NB4 (cell line): ENCODE data around the gene KIF6.

Experiments used
- DNase-seq: peaks from one replicate; pipeline ENCODE4 v3.0.0; 2010; ENCODE audit warnings: low read depth
- H3K4me3 ChIP-seq: one replicate; pipeline ENCODE4 v1.5.1; 2011; ENCODE audit warnings: mild to moderate bottlenecking, low read depth, low read length, moderate library complexity
- MYC ChIP-seq: IDR thresholded peaks from 2 replicates; pipeline ENCODE4 v1.6.1; 2011; ENCODE audit warnings: low read depth, low read length
- POLR2A ChIP-seq: IDR thresholded peaks from 2 replicates; pipeline ENCODE4 v1.6.1; 2011; ENCODE audit warnings: mild to moderate bottlenecking; ENCODE audit not compliant: insufficient read length; ENCODE audit errors: extremely low read depth
- TF ChIP-seq, protein P1 (sequence below): IDR thresholded peaks from one replicate; pipeline ENCODE4 v1.5.1; 2012; ENCODE audit warnings: low read depth, low read length
- TF ChIP-seq, protein P2 (sequence below): IDR thresholded peaks from 2 replicates; pipeline ENCODE4 v1.6.1; 2011; ENCODE audit warnings: low read depth, low read length

KIF6 gene

DNA sequence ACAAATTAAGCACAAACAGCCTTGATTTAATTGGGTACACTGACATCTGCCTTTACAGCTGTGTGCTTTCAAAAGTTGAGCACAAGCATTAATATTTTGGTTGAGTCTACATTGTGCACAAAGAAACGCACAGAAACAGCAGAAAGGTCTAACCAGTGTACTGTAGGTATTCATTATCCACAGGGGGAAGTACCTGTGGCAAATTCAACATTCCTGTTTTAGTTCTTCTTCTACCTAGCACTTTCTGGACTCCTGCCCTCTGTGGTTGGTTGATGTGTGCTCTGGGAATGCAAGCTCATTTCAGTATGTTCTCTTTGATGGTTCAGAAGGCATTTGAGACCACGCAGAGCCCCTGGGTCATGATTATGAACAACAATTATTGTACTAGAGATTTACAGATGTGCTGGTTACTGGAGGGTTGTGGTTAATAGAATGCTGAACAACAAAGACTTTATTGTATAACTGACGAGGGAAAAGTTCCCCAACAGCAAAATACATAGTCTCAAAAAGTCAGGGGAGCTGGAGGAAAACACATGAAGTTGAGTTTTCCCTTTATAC lies 40.4 kb upstream of the KIF6 start:
- no peak overlapping the region for H3K4me3 ChIP-seq
- TF ChIP-seq, protein P1, sequence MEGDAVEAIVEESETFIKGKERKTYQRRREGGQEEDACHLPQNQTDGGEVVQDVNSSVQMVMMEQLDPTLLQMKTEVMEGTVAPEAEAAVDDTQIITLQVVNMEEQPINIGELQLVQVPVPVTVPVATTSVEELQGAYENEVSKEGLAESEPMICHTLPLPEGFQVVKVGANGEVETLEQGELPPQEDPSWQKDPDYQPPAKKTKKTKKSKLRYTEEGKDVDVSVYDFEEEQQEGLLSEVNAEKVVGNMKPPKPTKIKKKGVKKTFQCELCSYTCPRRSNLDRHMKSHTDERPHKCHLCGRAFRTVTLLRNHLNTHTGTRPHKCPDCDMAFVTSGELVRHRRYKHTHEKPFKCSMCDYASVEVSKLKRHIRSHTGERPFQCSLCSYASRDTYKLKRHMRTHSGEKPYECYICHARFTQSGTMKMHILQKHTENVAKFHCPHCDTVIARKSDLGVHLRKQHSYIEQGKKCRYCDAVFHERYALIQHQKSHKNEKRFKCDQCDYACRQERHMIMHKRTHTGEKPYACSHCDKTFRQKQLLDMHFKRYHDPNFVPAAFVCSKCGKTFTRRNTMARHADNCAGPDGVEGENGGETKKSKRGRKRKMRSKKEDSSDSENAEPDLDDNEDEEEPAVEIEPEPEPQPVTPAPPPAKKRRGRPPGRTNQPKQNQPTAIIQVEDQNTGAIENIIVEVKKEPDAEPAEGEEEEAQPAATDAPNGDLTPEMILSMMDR = no peak
- TF ChIP-seq, protein P2, sequence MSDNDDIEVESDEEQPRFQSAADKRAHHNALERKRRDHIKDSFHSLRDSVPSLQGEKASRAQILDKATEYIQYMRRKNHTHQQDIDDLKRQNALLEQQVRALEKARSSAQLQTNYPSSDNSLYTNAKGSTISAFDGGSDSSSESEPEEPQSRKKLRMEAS = no peak
- TF ChIP-seq MYC = no peak
- no peak for TF ChIP-seq POLR2A
- DNase-seq = no peak

DNA sequence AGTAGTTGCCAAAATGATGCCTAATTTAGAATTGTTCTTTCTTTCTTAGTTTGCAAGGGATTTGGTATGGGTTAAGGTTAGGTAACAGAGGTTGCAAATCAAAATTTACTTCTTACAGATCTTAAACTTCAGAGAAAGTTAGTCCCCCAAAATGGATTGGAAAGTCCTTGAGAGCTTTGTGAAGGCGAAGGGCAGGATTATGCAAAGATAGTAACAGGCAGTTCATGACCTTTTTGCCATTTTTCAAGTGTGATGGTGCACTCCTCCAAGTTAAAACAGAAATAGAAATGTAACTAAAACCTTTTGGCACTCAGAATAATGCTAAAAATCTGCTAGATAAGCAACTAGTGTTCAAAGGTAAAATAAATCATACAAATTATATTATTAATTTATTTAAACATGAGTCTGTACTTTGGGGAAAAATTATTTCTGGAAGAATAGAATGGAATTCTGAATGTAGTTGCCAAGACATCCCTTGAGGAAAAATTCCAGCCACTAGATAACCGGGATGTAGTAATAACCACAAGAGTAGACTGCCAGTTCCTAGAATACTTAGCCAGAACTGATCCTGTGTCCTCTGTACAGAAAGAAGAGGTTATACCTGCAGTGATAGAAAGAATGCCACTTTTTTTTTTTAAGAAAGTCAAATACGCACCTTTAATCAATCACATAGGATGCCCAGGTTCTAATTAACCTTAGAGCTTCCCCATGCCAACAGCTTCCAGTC lies 35.2 kb upstream of the KIF6 start:
- H3K4me3 ChIP-seq = no peak overlapping the region
- TF ChIP-seq MYC = no peak
- no peak for TF ChIP-seq POLR2A
- TF ChIP-seq, protein P2 = no peak
- TF ChIP-seq, protein P1 = no peak

DNA sequence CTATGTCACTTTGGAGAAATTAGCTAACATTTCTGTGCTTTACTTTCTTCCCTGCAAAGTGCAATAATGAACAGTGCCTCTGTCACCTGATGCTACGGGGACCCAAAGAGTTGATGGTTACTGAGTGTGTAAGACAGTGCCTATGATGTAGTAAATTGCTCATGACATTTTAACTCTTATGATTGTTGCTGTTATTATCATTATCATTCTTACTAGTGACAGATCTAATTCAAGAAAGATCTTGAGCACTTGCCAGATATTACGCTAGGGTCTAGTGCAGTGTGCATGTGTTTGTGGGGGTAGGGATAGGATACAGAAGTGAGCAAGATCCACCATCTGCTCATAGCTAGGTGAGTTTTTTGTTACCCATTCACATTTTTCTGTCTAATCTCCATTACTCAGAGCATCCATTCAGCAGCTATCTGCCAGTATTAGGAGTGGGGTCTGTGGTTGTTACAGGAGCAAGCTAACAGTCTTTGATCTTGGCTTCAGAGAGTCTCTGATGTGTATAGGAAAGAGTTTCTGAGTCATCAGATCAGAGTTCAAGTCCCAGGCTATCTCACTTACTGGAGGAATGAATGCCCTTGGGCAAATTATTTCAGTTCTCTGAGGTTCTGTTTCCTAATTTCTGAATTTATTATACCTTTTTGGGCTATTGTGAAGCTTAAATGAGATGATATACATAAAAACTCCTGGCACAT lies 33.8 kb upstream of the KIF6 start:
- DNase-seq = no peak
- no peak for TF ChIP-seq POLR2A
- TF ChIP-seq, protein P1 = no peak
- H3K4me3 ChIP-seq = no peak overlapping the region

More for the DNA sequence above, 35.2 kb upstream of the KIF6 start:
- no peak for DNase-seq

DNA sequence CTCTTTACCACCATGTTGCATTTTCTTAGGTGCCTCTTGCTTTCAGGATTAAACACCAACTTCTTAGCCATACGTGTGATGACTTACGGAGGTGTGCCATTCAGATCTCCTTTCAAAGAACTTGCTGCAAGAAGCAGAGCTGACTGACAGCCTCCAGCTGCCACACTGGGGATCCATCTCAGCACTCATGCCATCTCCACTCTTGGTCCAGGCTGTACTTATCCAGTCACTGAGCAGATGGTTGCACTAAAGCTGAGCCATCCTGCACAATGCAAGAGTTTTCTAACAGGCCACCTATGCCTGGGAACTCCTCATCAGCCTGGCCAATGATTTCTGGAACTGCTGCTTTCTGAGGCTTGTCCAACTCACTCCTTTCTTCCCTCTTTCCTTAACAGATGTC lies 31.4 kb upstream of the KIF6 start:
- no peak for TF ChIP-seq MYC
- TF ChIP-seq, protein P2 = no peak
- TF ChIP-seq POLR2A = no peak
- TF ChIP-seq, protein P1 = no peak
- no peak for DNase-seq
- no peak overlapping the region for H3K4me3 ChIP-seq

DNA sequence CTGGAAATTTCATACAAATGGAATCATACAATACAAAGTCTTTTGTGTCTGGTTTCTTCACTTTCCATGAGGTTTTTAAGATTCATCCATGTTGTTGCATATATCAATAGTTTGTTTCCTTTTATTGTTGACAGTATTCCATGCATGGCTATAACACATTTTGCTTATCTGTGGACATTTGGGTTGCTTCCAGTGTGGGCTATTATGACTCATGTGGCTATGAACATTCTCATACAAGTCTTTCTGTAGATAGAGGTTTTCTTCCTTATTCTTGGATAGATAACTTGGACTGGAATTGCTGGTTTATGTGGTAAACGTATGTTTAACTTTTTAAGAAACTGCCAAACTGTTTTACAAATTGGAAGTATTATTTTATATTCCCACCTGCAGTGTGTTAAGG lies 30.0 kb upstream of the KIF6 start:
- TF ChIP-seq, protein P2 = no peak
- TF ChIP-seq POLR2A (no peak), MYC (no peak)
- TF ChIP-seq, protein P1 = no peak
- H3K4me3 ChIP-seq = no peak overlapping the region
- DNase-seq = no peak
